MG63 (cell line): ENCODE results near the gene ATP6V0E2. TPM values are rescaled to one million over a fixed set of nuclear protein-coding genes. Genes with fewer than 3 reads are reported as not detected.

ENCODE experiments used
- DNase-seq: peaks from one replicate; pipeline ENCODE4 v3.0.0-alpha.2; 2020
- H3K27me3 ChIP-seq: fragments of 250-450 bp; sonication (Bioruptor Pico); 2 replicates; pipeline ENCODE4 v1.5.1; 2020; ENCODE audit warnings: mild to moderate bottlenecking, moderate library complexity
- H3K36me3 ChIP-seq: fragments of 250-450 bp; sonication (Bioruptor Pico); 2 replicates; pipeline ENCODE4 v1.5.1; 2020; ENCODE audit warnings: mild to moderate bottlenecking, moderate library complexity
- H3K4me3 ChIP-seq: fragments of 250-450 bp; sonication (Bioruptor Pico); 2 replicates; pipeline ENCODE4 v1.5.1; 2020; ENCODE audit warnings: mild to moderate bottlenecking, moderate library complexity
- H3K9me3 ChIP-seq: fragments of 250-450 bp; sonication (Bioruptor Pico); 2 replicates; pipeline ENCODE4 v1.5.1; 2020; ENCODE audit warnings: mild to moderate bottlenecking, moderate library complexity
- total RNA-seq: library from RNA; depleted of rRNA; stranded (reverse); fragments of >200 nt; shearing (Covaris generic); gene quantifications from 2 replicates; pipeline ENCODE4 v1.2.3, GENCODE V29; 2014; ENCODE audit warnings: low replicate concordance

The ATP6V0E2 gene
- total RNA-seq, 1 experiment from 2014 or later: 21.9 TPM

GRCh38 chr7:149869291-149869650 is 4.5 kb upstream of the ATP6V0E2 start:
- H3K4me3 ChIP-seq: no peak overlapping the region
- no peaks in the 10 kb centered on the region for H3K27me3 ChIP-seq
- no peaks in the 10 kb centered on the region for H3K36me3 ChIP-seq
- no peaks in the 10 kb centered on the region for H3K9me3 ChIP-seq
- no peak for DNase-seq

- no peak for DNase-seq
- Histone ChIP-seq H3K4me3 (no peak overlapping the region), H3K27me3 (no peaks in the 10 kb centered on the region), H3K9me3 (no peaks in the 10 kb centered on the region), H3K36me3 (no peaks in the 10 kb centered on the region)
Observed at GRCh38 chr7:149869867-149870266, 3.9 kb upstream of the ATP6V0E2 start.

DNA sequence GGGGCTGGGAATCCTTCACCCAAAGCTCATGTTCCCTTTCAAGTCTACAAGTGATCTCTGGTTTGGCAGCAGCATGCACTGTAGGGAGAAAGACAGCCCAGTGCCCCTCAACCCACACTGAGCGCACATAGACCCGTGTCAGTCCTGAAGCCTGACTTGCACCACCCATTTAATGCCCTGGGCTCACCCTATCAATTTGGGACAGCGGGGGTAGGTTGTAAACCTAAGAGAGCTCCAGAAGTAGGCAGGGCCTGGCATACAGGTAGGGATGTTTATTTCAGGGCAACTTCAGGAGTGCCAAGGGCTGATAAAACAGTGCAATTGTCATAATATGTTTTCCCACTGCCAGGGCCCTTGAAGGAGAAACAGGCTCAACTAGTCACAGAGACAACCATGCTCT is 3.5 kb upstream of the ATP6V0E2 start:
- H3K4me3 ChIP-seq: no peak overlapping the region
- H3K27me3 ChIP-seq: no peaks in the 10 kb centered on the region
- H3K36me3 ChIP-seq: no peaks in the 10 kb centered on the region
- DNase-seq: no peak
- H3K9me3 ChIP-seq: no peaks in the 10 kb centered on the region

DNA sequence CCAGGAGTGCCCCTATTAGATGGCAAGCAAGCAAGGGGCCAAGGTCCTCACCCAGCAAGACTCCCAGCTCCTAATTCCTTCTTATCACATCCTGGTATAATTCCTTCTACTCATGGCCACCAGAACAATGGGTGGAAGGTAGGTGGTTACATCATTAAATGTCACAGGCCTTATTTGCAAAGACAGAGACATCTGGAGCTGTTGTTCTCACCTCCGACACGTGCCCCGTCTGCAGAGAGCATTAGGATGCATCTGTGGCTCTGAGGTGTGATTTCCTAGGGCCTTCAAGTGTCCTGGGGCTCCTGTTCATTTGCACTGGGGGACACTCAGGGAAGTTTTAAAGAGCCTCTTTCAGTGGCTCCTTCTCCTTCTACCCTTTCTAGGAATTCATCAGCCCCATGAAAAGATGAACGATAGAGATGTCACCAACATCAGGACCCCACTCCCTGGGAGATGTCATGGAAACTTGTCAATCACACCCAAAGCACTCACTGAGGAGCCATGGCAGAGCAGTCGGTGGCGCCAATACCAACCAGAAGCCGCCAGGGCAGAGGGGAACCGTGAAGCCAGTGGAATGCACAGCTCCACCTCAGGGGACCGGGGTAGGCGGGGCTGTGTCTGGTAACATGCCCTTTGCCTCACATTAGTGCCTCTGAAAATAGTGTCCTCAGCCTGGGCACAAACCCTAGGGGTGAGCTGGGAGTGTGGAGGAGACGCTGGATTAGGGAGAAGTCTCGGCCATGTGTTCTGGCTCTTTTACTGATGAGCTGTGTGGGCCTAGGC is 2.9 kb upstream of the ATP6V0E2 start:
- H3K36me3 ChIP-seq: no peaks in the 10 kb centered on the region
- H3K4me3 ChIP-seq: no peak overlapping the region
- no peaks in the 10 kb centered on the region for H3K27me3 ChIP-seq
- DNase-seq: no peak
- H3K9me3 ChIP-seq: no peaks in the 10 kb centered on the region

GRCh38 chr7:149871576-149871975 is 2.2 kb upstream of the ATP6V0E2 start:
- no peak overlapping the region for H3K4me3 ChIP-seq
- no peaks in the 10 kb centered on the region for H3K27me3 ChIP-seq
- DNase-seq: no peak
- H3K9me3 ChIP-seq: no peaks in the 10 kb centered on the region
- no peaks in the 10 kb centered on the region for H3K36me3 ChIP-seq

DNA sequence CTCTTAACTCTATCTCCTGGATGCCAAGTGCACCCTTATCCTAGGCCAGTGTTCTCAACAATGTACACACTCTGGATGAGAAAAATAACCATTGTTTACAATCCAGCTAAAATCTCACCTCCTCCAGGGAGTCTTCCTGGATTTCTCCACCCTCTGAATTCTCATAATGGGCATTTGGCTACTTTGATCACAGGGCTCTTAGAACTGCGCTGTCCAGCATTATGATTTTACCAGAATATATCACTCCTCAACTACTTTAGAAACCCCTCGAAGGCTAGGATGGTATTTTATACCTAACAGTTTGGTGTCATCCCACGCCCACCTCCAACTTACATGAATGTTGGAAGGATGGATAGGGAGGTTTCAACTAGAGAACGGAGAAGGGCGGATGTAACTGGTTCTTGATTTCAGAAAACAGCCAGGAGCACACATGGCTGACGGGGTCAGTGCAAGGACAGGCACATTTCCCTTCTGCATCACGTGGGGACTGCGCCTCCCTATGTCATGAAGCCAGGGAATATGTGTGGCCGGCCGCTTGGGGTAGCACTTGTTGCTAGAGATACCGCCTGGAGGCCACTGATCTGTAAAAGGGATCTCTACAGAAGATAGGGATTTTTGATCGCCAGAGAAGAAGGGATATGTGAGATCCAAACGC is 1.2 kb upstream of the ATP6V0E2 start:
- no peaks in the 10 kb centered on the region for H3K27me3 ChIP-seq
- DNase-seq: no peak
- H3K4me3 ChIP-seq: peak overlapping the region; percentile 59
- H3K36me3 ChIP-seq: no peaks in the 10 kb centered on the region
- H3K9me3 ChIP-seq: no peaks in the 10 kb centered on the region

GRCh38 chr7:149873970-149874643 is 338 bp downstream of the ATP6V0E2 start:
- Histone ChIP-seq H3K4me3 (peak overlapping the region; percentile 59), H3K9me3 (no peaks in the 10 kb centered on the region), H3K27me3 (no peaks in the 10 kb centered on the region), H3K36me3 (no peaks in the 10 kb centered on the region)
- no peak for DNase-seq

GRCh38 chr7:149874644-149875028 is 867 bp downstream of the ATP6V0E2 start:
- Histone ChIP-seq H3K36me3 (no peaks in the 10 kb centered on the region), H3K9me3 (no peaks in the 10 kb centered on the region), H3K4me3 (no peak overlapping the region), H3K27me3 (no peaks in the 10 kb centered on the region)
- DNase-seq: no peak

DNA sequence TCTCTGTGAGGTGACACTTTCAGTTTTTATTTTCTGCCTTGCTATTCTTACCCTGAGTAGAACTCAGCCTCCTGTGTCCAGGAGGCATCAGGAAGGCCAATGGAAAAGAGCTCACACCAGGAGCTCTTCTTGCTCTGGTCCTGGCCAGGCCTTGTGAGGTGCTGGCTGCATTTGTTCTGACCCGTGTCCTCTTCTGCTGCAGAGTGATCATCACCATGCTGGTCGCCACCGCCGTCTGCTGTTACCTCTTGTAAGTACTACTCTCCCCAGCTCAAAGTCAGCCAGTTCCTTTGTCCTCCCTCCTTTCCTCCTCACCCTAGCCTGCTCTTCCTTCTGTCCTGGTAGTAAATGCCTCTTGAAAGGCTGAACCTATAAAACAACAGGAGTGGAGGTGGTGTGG is 1.6 kb downstream of the ATP6V0E2 start:
- no peaks in the 10 kb centered on the region for H3K27me3 ChIP-seq
- H3K4me3 ChIP-seq: no peak overlapping the region
- H3K9me3 ChIP-seq: no peaks in the 10 kb centered on the region
- no peaks in the 10 kb centered on the region for H3K36me3 ChIP-seq
- DNase-seq: no peak

- no peaks in the 10 kb centered on the region for H3K9me3 ChIP-seq
- no peak for DNase-seq
- H3K4me3 ChIP-seq: no peak overlapping the region
- no peaks in the 10 kb centered on the region for H3K27me3 ChIP-seq
- no peaks in the 10 kb centered on the region for H3K36me3 ChIP-seq
Observed at GRCh38 chr7:149877890-149878522, 4.2 kb downstream of the ATP6V0E2 start.

- Histone ChIP-seq H3K9me3 (no peaks in the 10 kb centered on the region), H3K4me3 (no peak overlapping the region)
- no peak for DNase-seq
Observed at GRCh38 chr7:149878523-149878921, 4.8 kb downstream of the ATP6V0E2 start.

GRCh38 chr7:149879271-149879743 is 5.5 kb downstream of the ATP6V0E2 start:
- no peak for DNase-seq
- no peaks in the 10 kb centered on the region for H3K27me3 ChIP-seq
- no peaks in the 10 kb centered on the region for H3K36me3 ChIP-seq
- H3K4me3 ChIP-seq: no peak overlapping the region
- H3K9me3 ChIP-seq: no peaks in the 10 kb centered on the region

More at GRCh38 chr7:149878523-149878921, 4.8 kb downstream of the ATP6V0E2 start:
- Histone ChIP-seq H3K27me3 (no peaks in the 10 kb centered on the region), H3K36me3 (no peaks in the 10 kb centered on the region)

DNA sequence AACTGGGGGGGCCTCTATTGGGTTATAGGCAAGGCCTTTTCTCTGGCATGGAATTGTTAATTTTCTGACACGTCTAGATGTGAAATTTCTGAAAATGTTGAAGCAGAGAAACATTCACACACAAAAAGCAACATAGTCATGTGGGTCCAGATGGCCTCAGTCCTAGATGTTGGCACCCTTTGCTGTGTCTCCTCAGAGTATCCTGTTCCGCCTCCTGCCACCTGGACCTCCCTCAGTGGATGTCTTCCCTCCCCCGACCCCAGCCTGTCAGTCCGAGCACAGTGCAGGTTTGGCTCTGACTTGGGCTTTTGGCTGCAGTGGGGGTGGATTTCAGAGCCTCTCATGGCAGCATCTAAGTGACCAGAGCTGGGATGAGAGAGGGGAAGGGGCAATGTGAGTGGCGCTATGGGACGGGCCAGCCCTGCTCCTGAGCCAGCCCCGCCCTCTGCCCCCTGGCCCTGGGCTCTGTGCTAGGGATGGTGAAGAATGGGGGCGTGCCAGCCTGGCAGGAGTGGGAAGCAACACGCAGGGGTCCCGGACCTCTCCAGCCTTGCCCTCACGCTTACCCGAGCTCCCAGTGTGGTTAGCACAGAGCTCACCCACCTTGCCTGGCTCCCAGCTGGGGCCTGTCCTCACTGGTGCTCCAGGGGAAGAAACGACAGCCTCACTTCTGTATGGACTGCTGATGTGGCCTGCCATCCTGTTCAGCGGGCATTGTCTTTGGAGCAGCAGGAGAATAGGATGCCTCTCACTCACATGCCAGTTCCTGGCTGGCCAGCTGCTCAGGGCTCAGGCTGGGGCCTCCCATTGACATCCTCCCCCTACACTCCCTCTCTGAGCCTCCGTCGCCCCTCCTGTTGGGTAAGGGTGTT is 6.2 kb downstream of the ATP6V0E2 start:
- no peak overlapping the region for H3K4me3 ChIP-seq

DNA sequence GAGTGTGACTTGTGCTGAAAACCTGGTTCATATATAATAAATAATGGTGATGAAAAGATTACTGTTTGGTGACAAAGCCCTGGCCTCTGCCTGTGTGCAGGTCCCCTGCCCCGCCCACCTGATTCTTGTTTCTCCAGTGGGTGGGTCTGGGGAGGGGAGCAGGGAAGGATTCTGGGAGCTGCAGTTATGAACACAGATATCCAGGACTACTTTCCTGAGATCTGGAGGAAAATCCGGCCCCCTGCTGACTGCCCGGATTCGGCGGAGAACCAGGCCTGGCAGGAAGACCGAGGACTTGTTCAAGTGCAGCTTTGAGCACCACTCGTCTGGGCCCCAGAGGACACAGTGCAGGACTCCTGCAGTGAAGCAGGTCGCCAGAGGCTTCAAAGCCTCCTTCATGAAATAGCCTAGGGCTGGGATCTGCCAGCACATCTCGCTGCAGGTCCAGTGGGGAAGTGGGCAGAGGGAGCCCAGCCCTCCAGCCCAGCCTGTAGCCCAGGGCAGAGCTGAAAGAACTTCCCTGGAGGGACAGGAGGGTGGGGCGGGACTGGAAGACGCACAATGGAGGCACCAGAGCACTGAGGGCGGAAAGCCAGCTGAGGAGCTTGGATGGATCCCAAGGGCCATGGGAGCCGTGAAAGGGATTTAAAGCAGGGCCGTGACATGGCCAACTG is 7.0 kb downstream of the ATP6V0E2 start:
- Histone ChIP-seq H3K9me3 (no peaks in the 10 kb centered on the region), H3K36me3 (no peaks in the 10 kb centered on the region), H3K27me3 (no peaks in the 10 kb centered on the region), H3K4me3 (no peak overlapping the region)
- no peak for DNase-seq

More for the DNA sequence above, 6.2 kb downstream of the ATP6V0E2 start:
- Histone ChIP-seq H3K36me3 (no peaks in the 10 kb centered on the region), H3K9me3 (no peaks in the 10 kb centered on the region), H3K27me3 (no peaks in the 10 kb centered on the region)
- DNase-seq: no peak

DNA sequence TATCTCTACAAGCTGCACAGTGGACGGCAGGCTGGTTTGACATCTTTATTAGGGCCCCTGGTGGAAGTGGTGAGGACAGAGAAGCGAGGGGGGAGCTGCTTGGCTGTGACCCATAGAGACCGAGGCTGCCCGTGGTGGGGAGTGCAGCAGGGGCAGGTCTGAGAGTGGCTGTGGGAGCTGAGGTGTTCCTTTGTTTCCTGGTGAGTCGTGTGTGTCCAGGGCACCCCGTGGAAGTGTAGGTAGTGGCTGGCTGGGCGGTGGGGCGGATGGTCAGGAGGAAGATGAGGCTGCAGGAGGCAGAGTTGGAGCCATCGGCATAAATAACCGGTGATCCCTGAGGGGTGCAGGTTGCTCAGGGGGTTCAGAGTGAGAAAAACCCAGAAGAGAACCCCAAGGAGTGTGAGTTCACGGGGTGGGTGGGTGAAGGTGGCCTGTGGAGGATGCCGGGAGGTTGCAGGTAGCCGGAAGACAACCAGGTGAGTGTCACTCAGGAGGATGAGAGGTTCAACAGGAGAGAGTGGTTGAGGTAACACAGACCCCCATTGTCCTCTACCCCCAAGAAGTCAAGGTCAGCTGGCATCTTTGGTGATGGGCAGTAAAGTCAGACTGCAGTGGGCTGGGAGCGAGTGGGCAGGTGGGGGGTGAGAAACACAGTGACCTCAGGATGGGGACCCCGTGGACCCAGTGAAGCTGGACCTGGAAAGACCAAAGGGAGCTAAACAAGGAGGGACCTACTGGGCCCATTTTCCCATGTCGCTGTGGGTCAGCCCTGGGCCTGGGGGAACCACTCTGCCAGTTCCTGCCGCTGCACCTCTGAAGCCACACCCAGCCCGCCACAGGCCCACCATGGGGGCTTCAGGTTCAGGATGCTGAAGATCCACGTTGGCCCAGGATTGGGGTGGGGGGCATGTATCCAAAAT is 7.8 kb downstream of the ATP6V0E2 start:
- H3K9me3 ChIP-seq: no peaks in the 10 kb centered on the region
- H3K4me3 ChIP-seq: no peak overlapping the region
- DNase-seq: no peak
- H3K27me3 ChIP-seq: no peaks in the 10 kb centered on the region
- no peaks in the 10 kb centered on the region for H3K36me3 ChIP-seq
